ENCODE data around the gene CLEC18C. TPM values are rescaled to one million over a fixed set of nuclear protein-coding genes. Genes with fewer than 3 reads are reported as not detected.

The CLEC18C gene
- polyA plus RNA-seq, 3 donors: 0.65 TPM; not detected in 2

DNA sequence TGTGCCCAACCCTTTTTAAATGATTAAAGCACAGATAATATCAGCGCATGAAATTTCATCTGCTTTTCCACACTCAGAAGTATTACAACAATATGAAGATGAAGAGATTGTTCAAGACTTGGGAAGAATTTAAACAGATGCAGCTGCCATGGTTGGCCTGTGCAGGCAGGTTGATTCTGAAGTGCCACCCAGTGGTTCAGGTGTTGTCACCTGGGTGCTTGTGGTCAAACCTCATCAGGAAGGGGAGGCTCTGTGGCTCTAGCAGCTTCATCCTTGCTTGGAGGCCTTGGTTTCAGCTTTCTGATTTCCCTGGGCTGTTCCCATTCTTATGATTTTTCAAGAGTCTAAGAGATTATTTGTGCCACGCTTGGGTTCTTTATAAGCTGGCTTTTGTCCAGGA lies 22.2 kb upstream of the CLEC18C start:
- 89% methylated on average over 1 of the region's 2 CpGs for WGBS (ENCODE audit: insufficient coverage)
- no peak for DNase-seq
- Histone ChIP-seq H2AFZ (ENCODE audit: insufficient read depth, low read depth, low read length, poor library complexity, severe bottlenecking) (no peak overlapping the region), H4K20me1 (ENCODE audit: insufficient read depth, low read length) (no peaks in the 10 kb centered on the region), H3K4me2 (replicated peaks; ENCODE audit: extremely low read depth, low read length, poor library complexity, severe bottlenecking) (no peak overlapping the region), H3K4me1 (ENCODE audit: control insufficient read depth in 1 of 2, insufficient read depth in 2 of 2, low read length in 2 of 2) (no peaks in the 10 kb centered on the region), H3K9me3 (replicated peaks in 1 of 2; ENCODE audit: control insufficient read depth in 1 of 2, insufficient read depth in 1 of 2, low read length in 2 of 2) (no peaks in the 10 kb centered on the region), H3K27me3 (ENCODE audit: control insufficient read depth in 2 of 2, insufficient read depth in 2 of 2, low read length in 2 of 2) (no peaks in the 10 kb centered on the region), H3K79me2 (ENCODE audit: insufficient read depth, low read length) (no peaks in the 10 kb centered on the region), H3K4me3 (replicated peaks in 1 of 3; ENCODE audit: low read depth in 2 of 3, low read length in 3 of 3) (no peak overlapping the region), H3K27ac (ENCODE audit: low read depth in 1 of 2, low read length in 2 of 2) (no peak overlapping the region), H3K9ac (ENCODE audit: insufficient read depth, low read length, poor library complexity, severe bottlenecking) (no peak overlapping the region), H3K36me3 (replicated peaks in 1 of 2; ENCODE audit: control insufficient read depth in 1 of 2, insufficient read depth in 2 of 2, low read length in 2 of 2) (peaks cover 86 to 90% of the 10 kb centered on the region in 2 donors)
- no peak overlapping the region for H3K4me3 Mint-ChIP-seq
- intact Hi-C loops (cut with micrococcal nuclease): no loop called here
- H3K4me1 Mint-ChIP-seq: no peaks in the 10 kb centered on the region
- no peaks in the 10 kb centered on the region for H3K27me3 Mint-ChIP-seq (ENCODE audit: low read depth in 3 of 3)
- H3K36me3 Mint-ChIP-seq: peaks cover 66 to 81% of the 10 kb centered on the region in 2 donors
- peaks cover 0 to 4% (median 0%) of the 10 kb centered on the region in 7 donors for H3K9me3 Mint-ChIP-seq
- TF ChIP-seq CTCF (IDR thresholded peaks at IDR 0.05): no peak
- peak overlapping the region in 2 of 7 donors; percentile 7 to 38 for H3K27ac Mint-ChIP-seq

GRCh38 chr16:70151941-70152509 lies 21.6 kb upstream of the CLEC18C start:
- Mint-ChIP-seq H3K4me1 (no peaks in the 10 kb centered on the region), H3K9me3 (peaks cover 0 to 4% (median 0%) of the 10 kb centered on the region in 7 donors), H3K27me3 (ENCODE audit: low read depth in 3 of 3) (no peaks in the 10 kb centered on the region), H3K36me3 (peaks cover 66 to 81% of the 10 kb centered on the region in 2 donors), H3K27ac (peak overlapping the region in 1 of 7 donors; percentile 1), H3K4me3 (no peak overlapping the region)
- H3K9ac ChIP-seq (ENCODE audit: insufficient read depth, low read length, poor library complexity, severe bottlenecking): no peak overlapping the region
- intact Hi-C loops (cut with micrococcal nuclease): no loop called here
- no peaks in the 10 kb centered on the region for H3K27me3 ChIP-seq (ENCODE audit: control insufficient read depth in 2 of 2, insufficient read depth in 2 of 2, low read length in 2 of 2)
- no peaks in the 10 kb centered on the region for H3K4me1 ChIP-seq (ENCODE audit: control insufficient read depth in 1 of 2, insufficient read depth in 2 of 2, low read length in 2 of 2)
- H3K36me3 ChIP-seq (replicated peaks in 1 of 2; ENCODE audit: control insufficient read depth in 1 of 2, insufficient read depth in 2 of 2, low read length in 2 of 2): peaks cover 92 to 97% of the 10 kb centered on the region in 2 donors
- H3K4me2 ChIP-seq (replicated peaks; ENCODE audit: extremely low read depth, low read length, poor library complexity, severe bottlenecking): no peak overlapping the region
- WGBS (ENCODE audit: insufficient coverage): 88% methylated on average over 16 of the region's 17 CpGs
- no peaks in the 10 kb centered on the region for H3K79me2 ChIP-seq (ENCODE audit: insufficient read depth, low read length)
- H3K9me3 ChIP-seq (replicated peaks in 1 of 2; ENCODE audit: control insufficient read depth in 1 of 2, insufficient read depth in 1 of 2, low read length in 2 of 2): no peaks in the 10 kb centered on the region
- TF ChIP-seq CTCF (IDR thresholded peaks at IDR 0.05): no peak
- H4K20me1 ChIP-seq (ENCODE audit: insufficient read depth, low read length): no peaks in the 10 kb centered on the region
- H3K4me3 ChIP-seq (replicated peaks in 1 of 3; ENCODE audit: low read depth in 2 of 3, low read length in 3 of 3): no peak overlapping the region
- H3K27ac ChIP-seq (ENCODE audit: low read depth in 1 of 2, low read length in 2 of 2): no peak overlapping the region
- no peak overlapping the region for H2AFZ ChIP-seq (ENCODE audit: insufficient read depth, low read depth, low read length, poor library complexity, severe bottlenecking)
- no peak for DNase-seq
